GM04503 (cell line): ENCODE results near the gene SLC35B4.
"Not testable (repeated sequence)": the region's sequence is repeated elsewhere in the genome, so short reads cannot be mapped to it uniquely, and the experiment has no call there.

Experiments
- DNase-seq: peaks from one replicate; pipeline ENCODE4 v3.0.0-alpha.2; 2012; ENCODE audit warnings: low read depth

SLC35B4 gene

DNA sequence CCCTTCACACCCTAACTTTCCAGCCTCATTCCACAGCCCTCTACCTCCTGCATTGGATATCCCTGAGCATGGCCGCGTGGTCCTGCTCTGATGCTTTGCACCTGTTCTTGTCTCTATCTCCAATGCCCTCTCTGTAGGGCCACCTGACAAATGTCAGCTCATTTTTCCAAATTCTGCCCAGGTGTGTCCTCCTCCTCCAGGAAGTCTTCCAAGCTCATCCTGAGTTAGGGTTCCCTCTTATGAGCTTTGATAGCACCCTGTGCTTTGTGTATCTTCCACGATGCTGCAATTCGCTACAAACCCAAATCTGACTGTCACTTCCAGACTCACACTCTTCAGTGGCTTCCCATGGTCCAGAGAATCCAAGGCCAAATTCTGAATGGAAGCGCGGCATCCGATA lies 14.7 kb upstream of the SLC35B4 start:
- no peak for DNase-seq

DNA sequence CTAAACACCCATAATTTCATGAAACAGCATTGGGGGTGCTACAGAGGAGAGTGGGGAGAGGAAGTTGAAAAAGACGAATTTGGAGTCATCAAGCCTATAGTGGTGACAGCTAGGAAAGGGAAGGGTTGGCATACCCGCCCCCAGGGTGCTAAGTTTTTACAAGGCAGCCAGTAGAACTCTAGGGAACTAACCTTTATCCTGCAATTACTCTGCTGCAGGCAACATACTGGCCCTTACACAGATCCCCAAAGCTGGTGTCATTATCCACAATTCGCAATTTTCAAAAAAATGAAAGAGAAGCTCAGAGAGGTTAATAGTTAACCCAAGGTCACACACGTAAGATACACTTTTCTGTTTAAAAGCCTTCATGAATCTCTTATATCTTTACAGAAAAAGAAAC lies 14.2 kb upstream of the SLC35B4 start:
- DNase-seq: no peak

GRCh38 chr7:134329614-134330346 lies 13.1 kb upstream of the SLC35B4 start:
- no peak for DNase-seq

GRCh38 chr7:134328900-134329299 lies 12.2 kb upstream of the SLC35B4 start:
- DNase-seq: no peak

DNA sequence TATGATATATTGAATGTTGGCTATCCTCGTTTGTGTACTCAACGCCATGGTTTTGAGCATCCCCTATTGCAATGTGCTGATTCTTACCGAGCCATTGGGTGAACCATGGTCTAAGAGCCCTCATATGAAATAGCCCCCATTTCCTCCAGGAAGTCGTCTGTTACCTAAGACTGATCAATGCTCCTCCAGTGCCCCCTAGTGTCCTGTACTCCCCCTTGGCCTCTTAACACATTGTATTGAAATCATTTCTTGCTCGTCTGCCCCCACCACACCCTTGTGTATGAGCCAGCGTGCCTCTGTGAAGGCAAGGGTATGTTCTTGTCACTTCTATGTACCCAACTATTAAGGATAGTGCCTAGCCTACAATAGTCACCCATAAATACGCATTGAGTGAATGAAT lies 11.2 kb upstream of the SLC35B4 start:
- DNase-seq: no peak

DNA sequence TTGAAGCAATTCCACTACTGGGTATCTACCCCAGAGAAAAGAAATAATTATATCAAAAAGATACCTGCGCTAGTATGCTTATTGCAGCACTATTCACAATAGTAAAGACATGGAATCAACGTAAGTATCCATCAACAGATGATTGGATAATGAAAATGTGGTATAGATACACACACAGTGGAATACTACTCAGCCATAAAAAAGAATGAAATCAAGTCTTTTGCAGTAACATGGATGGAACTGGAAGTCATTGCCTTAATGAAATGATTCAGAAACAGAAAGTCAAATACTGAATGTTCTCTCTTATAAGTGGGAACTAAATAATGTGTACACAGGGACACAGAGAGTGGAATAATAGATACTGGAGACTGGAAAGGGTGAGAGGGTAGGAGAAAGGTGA lies 7.4 kb upstream of the SLC35B4 start:
- no peak for DNase-seq

DNA sequence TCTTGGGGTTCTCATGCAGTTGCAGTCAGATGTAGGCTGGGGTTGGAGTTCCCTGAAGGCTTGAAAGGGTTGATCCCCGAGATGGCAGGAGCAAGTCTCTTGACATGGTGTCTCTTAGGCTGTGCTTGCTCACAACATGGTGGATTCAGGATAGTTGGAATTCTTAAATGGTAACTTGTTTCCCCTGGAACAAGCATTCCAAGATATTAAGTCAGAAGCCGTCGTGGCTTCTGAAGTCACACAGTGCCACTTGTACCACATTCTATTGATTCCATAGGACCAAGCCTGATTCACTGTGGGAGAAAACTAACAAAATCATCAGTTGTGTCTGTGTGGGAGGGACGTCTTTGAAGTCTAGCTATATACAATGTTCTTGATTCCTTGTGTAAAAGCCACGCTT lies 3.5 kb upstream of the SLC35B4 start:
- no peak for DNase-seq

GRCh38 chr7:134318443-134318842 lies 1.7 kb upstream of the SLC35B4 start:
- DNase-seq: no peak

GRCh38 chr7:134317434-134317833 lies 704 bp upstream of the SLC35B4 start:
- DNase-seq: no peak

GRCh38 chr7:134315679-134316538 lies 821 bp downstream of the SLC35B4 start:
- no peak for DNase-seq

- DNase-seq: no peak
Measured at GRCh38 chr7:134313543-134313942, 3.2 kb downstream of the SLC35B4 start.

- no peak for DNase-seq
Measured at GRCh38 chr7:134312717-134313116, 4.0 kb downstream of the SLC35B4 start.

GRCh38 chr7:134311807-134312206 lies 4.9 kb downstream of the SLC35B4 start:
- no peak for DNase-seq

- no peak for DNase-seq
Measured at GRCh38 chr7:134308548-134308947, 8.2 kb downstream of the SLC35B4 start.

GRCh38 chr7:134307320-134307719 lies 9.4 kb downstream of the SLC35B4 start:
- no peak for DNase-seq

DNA sequence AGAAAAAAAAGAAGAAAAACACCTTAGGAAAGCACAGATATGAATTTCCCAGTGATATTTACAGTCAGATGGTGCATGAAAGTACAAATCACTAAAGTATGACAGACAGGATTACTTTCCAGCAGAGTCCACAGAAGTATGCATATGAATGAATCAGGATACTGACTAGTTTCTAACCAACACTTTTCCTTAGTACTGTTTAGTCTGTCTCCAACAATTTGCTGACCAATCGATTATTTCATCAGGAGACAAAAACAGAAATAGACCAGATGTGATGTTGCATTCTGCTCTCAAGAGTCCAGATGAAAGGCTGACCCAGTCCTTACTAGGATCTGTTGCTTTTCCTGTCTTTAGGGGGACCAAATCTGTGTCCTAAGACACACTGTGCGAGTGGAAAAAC lies 14.6 kb downstream of the SLC35B4 start:
- DNase-seq: no peak

DNA sequence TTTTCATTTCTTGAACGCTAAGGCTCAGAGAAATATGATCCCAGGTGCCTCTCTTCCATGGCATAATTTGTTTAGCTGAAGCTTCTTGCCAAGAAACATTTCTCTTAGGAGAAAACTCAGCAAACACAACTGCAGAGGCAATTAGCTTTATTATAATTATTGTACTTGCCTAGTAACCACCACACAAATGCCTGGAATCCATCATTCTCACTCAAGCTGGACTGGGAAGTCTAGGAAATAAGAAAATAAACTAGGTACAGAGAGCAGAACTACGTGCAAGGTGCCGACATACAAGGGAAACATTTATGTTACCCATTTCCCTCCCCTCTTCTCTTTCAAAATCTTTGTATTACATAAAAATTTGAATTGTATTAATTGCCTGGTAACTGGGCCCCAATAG lies 15.1 kb downstream of the SLC35B4 start:
- no peak for DNase-seq

DNA sequence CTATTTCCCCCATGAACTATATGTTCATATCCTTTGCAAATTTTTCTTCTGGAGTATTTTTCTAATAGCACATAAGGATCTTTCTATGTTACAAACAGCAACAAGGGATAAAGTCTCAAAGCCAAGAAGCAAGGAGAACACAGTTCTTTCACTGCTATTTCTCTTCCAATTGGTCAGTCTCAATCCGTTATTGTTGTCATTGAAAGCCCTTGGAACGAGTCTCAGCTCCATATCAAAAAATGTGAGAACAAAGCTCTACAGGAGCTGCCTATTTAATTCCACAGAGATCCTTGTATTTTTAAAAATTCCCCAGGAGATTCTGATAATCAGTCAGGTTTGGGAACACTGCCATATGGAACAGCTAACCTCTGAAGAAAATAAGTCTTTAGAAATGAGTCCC lies 15.7 kb downstream of the SLC35B4 start:
- no peak for DNase-seq

DNA sequence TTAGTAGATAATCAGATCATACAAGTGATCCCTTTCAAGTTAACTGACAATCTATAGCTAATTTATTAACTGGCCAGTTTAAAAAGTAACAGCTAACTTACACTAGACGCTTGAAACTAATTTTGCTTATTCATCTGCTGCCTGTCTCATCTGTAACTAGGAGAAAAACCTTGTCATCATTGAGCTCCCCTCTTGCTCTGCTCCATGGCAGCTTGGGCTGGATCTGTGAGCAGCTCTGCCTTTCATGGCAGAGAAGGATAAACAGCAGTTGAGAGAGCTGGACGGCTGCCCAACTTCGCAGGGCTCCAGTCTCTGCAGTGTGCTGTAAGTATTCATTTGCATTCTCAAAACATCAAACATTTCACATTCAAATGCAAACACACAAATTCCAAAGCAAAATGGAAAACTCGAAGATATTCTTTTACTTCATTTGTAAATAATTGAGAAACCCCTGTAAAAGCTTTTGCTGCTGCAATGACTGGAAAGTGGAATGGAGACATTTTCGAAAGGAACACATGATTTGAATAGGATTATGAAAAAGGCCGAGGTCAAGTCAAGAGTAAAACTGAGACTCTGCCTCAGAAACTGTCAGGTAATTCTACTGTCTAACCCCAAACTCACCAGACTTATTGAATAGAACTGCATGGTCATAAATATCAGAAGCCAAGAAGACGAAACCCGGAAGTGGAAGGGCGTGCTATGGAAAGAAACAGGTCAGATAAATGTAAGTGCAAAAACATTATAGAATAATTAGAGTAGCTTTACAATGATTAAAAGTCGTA lies 17.6 kb downstream of the SLC35B4 start:
- DNase-seq: no peak

DNA sequence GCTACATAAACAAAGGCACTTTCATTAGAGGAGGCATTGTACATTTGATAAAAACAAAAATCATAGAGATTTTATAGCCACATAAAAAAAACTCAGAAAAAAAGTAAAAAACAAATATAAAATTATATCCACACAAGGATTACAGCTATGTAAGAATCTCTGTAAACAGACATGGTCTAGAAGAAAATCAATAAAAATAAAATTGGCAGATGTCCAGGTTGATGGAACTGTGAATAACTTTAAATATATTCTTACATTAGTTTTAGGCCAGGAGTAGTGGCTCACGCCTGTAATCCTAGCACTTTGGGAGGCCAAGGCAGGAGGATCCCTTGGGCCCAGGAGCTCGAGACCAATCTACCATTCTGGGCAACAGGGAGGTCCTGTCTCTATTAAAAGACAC lies 19.2 kb downstream of the SLC35B4 start:
- no peak for DNase-seq

GRCh38 chr7:134295982-134296381 lies 20.7 kb downstream of the SLC35B4 start:
- DNase-seq: not testable (repeated sequence)

DNA sequence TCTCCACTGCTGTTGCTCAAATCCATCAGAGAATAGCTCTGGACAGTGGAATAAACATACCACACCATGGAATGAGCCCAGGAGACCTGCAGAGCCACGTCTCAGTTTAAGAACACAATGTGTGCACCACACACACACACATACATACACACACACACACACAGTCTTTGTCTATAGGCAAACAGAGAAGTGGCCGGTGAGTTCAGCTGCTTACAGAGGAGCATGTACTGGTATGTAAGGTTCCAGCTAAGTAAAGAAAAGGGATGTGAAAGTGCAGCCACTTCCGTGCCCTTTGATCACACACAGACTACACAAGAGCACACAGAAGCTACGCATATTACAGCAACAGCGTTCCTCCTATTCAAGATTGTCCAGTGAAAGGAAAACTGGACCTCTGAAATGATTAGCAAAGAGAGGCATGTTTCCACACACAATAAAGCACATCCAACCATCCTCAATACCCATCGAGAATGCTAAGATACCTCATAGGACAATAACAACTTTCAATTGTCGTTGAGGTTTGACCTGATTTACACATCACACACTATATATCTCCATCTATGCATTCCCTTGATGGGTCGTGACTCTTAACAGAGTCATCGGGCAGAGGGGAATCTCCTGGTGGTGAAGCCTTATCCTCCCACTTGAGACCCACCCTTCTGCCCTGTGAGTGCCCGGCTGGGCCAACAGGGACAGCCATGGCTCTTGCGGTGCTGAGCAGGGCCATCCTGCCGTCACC lies 23.6 kb downstream of the SLC35B4 start:
- DNase-seq: no peak
